ENCODE results near the gene XPO1. TPM values are rescaled to one million over a fixed set of nuclear protein-coding genes. Genes with fewer than 3 reads are reported as not detected.
"Not testable (repeated sequence)": the region's sequence is repeated elsewhere in the genome, so short reads cannot be mapped to it uniquely, and the experiment has no call there.

The XPO1 gene
- total and polyA plus RNA-seq, 4 donors = 15.0 to 149 (median 41.3) TPM

DNA sequence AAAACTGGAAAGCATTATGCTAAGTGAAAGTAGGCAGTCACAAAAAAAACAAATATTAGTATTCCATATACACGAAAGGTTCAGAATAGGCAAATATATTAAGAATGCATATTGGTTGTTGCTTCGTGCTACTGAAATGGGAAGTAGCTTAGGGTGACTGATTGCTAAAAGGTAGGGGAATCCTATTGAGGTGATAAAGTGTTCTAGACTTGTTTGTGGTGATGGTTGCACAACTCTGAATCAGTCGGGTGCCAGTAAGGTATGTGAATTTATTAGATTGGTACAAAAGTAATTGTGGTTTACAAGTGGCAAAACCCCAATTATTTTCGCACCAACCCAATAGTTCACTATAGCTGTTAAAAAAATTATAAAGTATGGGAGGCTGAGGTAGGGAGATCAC, 88.0 kb downstream of the XPO1 start:
- WGBS = 46% methylated on average over 4 of the region's 4 CpGs
- no peaks in the 10 kb centered on the region for H3K9me3 ChIP-seq (ENCODE audit: control insufficient read depth in 4 of 4, low read length in 3 of 4)
- H3K36me3 ChIP-seq (ENCODE audit: control insufficient read depth in 4 of 4, insufficient read depth in 3 of 4, low read depth in 1 of 4, low read length in 3 of 4) = no peaks in the 10 kb centered on the region
- no peak overlapping the region for H3K27ac ChIP-seq (ENCODE audit: low read depth in 1 of 2, low read length in 2 of 2)
- H3K4me1 ChIP-seq (ENCODE audit: control insufficient read depth in 4 of 4, insufficient read depth in 4 of 4, low read length in 3 of 4) = peaks cover 0 to 3% (median under 1%) of the 10 kb centered on the region in 4 donors
- H3K9ac ChIP-seq (ENCODE audit: low read depth in 1 of 2, low read length in 2 of 2) = no peak overlapping the region
- no peaks in the 10 kb centered on the region for H3K27me3 ChIP-seq (ENCODE audit: control insufficient read depth in 4 of 4, insufficient read depth in 4 of 4, low read length in 3 of 4)
- no peak overlapping the region for H3K4me3 ChIP-seq (ENCODE audit: low read depth in 1 of 3, low read length in 3 of 3)
- TF ChIP-seq RAD21 (IDR thresholded peaks at IDR 0.05) = peak; percentile 5 to 7
- no peak for TF ChIP-seq MAX (IDR thresholded peaks at IDR 0.05)
- TF ChIP-seq TAF1 (conservative IDR thresholded peaks at IDR 0.05) = no peak
- no peak for TF ChIP-seq RXRA (IDR thresholded peaks at IDR 0.05)
- TF ChIP-seq GABPA (IDR thresholded peaks at IDR 0.05 in 1 of 2, conservative IDR thresholded peaks at IDR 0.05 in 1 of 2) = no peak
- no peak for TF ChIP-seq SP1 (IDR thresholded peaks at IDR 0.05)
- TF ChIP-seq HNF4G (IDR thresholded peaks at IDR 0.05) = no peak
- TF ChIP-seq, protein P1, sequence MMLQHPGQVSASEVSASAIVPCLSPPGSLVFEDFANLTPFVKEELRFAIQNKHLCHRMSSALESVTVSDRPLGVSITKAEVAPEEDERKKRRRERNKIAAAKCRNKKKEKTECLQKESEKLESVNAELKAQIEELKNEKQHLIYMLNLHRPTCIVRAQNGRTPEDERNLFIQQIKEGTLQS (IDR thresholded peaks at IDR 0.05) = no peak
- TF ChIP-seq ZBTB33 (IDR thresholded peaks at IDR 0.05) = no peak
- DNase-seq (ENCODE audit: low spot score) = no peak

- Histone ChIP-seq H3K4me3 (ENCODE audit: low read depth in 1 of 3, low read length in 3 of 3) (no peak overlapping the region), H3K9ac (ENCODE audit: low read depth in 1 of 2, low read length in 2 of 2) (no peak overlapping the region), H3K4me1 (ENCODE audit: control insufficient read depth in 4 of 4, insufficient read depth in 4 of 4, low read length in 3 of 4) (peaks cover 2 to 8% (median 6%) of the 10 kb centered on the region in 4 donors), H3K9me3 (ENCODE audit: control insufficient read depth in 4 of 4, low read length in 3 of 4) (no peaks in the 10 kb centered on the region), H3K27me3 (ENCODE audit: control insufficient read depth in 4 of 4, insufficient read depth in 4 of 4, low read length in 3 of 4) (no peaks in the 10 kb centered on the region), H3K27ac (ENCODE audit: low read depth in 1 of 2, low read length in 2 of 2) (no peak overlapping the region), H3K36me3 (ENCODE audit: control insufficient read depth in 4 of 4, insufficient read depth in 3 of 4, low read depth in 1 of 4, low read length in 3 of 4) (no peaks in the 10 kb centered on the region)
- TF ChIP-seq FOXA2 (IDR thresholded peaks at IDR 0.05) = no peak
- no peak for TF ChIP-seq JUND (IDR thresholded peaks at IDR 0.05)
- no peak for TF ChIP-seq RXRA (IDR thresholded peaks at IDR 0.05)
- no peak for TF ChIP-seq FOXA1 (IDR thresholded peaks at IDR 0.05)
- TF ChIP-seq REST (IDR thresholded peaks at IDR 0.05) = no peak
- TF ChIP-seq NR2F2 (IDR thresholded peaks at IDR 0.05) = no peak
- no peak for TF ChIP-seq ZBTB33 (IDR thresholded peaks at IDR 0.05)
- TF ChIP-seq, protein P2, sequence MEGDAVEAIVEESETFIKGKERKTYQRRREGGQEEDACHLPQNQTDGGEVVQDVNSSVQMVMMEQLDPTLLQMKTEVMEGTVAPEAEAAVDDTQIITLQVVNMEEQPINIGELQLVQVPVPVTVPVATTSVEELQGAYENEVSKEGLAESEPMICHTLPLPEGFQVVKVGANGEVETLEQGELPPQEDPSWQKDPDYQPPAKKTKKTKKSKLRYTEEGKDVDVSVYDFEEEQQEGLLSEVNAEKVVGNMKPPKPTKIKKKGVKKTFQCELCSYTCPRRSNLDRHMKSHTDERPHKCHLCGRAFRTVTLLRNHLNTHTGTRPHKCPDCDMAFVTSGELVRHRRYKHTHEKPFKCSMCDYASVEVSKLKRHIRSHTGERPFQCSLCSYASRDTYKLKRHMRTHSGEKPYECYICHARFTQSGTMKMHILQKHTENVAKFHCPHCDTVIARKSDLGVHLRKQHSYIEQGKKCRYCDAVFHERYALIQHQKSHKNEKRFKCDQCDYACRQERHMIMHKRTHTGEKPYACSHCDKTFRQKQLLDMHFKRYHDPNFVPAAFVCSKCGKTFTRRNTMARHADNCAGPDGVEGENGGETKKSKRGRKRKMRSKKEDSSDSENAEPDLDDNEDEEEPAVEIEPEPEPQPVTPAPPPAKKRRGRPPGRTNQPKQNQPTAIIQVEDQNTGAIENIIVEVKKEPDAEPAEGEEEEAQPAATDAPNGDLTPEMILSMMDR (IDR thresholded peaks at IDR 0.05; ENCODE audit: low read depth, low read length, missing input control) = no peak
- TF ChIP-seq YY1 (IDR thresholded peaks at IDR 0.05) = no peak
- no peak for TF ChIP-seq SP1 (IDR thresholded peaks at IDR 0.05)
- DNase-seq (ENCODE audit: low spot score) = no peak
- WGBS = 94% methylated on average over 2 of the region's 2 CpGs
These were observed 89.9 kb downstream of the XPO1 start for GRCh38 chr2:61448229-61448628.

DNA sequence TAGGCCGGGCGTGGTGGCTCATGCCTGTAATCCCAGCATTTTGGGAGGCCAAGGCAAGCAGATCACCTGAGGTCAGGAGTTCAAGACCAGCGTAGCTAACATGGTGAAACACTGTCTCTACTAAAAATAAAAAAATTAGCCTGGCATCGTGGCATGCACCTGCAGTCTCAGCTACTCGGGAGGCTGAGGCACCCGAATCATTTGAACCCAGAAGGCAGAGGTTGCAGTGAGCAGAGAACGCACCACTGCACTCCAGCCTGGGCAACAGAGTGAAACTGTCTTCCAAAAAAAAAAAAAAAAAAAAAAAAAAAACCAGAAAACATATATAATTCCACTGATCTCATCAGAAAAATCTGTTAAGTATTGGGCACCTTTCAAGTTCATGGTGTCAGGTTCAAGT, 91.2 kb downstream of the XPO1 start:
- H3K4me1 ChIP-seq (ENCODE audit: control insufficient read depth in 4 of 4, insufficient read depth in 4 of 4, low read length in 3 of 4); H3K9me3 ChIP-seq (ENCODE audit: control insufficient read depth in 4 of 4, low read length in 3 of 4); H3K36me3 ChIP-seq (ENCODE audit: control insufficient read depth in 4 of 4, insufficient read depth in 3 of 4, low read depth in 1 of 4, low read length in 3 of 4); H3K27ac ChIP-seq (ENCODE audit: low read depth in 1 of 2, low read length in 2 of 2); H3K9ac ChIP-seq (ENCODE audit: low read depth in 1 of 2, low read length in 2 of 2); DNase-seq (ENCODE audit: low spot score); H3K4me3 ChIP-seq (ENCODE audit: low read depth in 1 of 3, low read length in 3 of 3); H3K27me3 ChIP-seq (ENCODE audit: control insufficient read depth in 4 of 4, insufficient read depth in 4 of 4, low read length in 3 of 4): not testable (repeated sequence)
- WGBS = 93% methylated on average over 7 of the region's 7 CpGs
